22Rv1 (cell line): ENCODE measurements around the gene SLC25A17.

ENCODE experiments used
- ZFX ChIP-seq: fragments of 450-650 bp; IDR thresholded peaks from 2 replicates; pipeline ENCODE4 v1.6.1; 2017; ENCODE audit warnings: antibody characterized with exemption, borderline replicate concordance
- TF ChIP-seq, protein P1 (sequence below): fragments of 450-650 bp; IDR thresholded peaks from 2 replicates; pipeline ENCODE4 v1.5.1; 2017; ENCODE audit warnings: mild to moderate bottlenecking

DNA sequence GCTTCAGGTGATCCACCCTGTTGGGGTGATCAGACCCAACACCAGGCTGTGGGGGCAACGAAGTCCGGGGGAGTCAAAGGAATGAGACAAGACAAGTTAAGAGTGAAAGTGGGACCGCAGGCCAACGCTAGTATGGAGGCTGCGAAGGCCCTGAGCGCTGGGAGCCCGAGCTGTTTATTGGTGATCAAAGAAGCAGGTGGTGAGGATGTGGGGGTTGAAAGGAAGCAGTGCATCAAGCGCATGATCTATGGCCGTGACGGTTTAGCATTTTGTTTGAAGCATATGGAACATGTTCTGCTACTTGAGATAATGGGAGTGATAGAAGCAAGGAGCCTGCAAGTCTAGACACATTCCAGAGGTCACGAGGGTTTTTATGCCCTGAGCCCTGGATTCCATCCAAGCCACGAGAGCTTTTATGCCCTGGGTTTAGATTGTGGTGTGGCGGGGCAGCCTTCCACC lies 90.4 kb downstream of the SLC25A17 start:
- TF ChIP-seq, protein P1, sequence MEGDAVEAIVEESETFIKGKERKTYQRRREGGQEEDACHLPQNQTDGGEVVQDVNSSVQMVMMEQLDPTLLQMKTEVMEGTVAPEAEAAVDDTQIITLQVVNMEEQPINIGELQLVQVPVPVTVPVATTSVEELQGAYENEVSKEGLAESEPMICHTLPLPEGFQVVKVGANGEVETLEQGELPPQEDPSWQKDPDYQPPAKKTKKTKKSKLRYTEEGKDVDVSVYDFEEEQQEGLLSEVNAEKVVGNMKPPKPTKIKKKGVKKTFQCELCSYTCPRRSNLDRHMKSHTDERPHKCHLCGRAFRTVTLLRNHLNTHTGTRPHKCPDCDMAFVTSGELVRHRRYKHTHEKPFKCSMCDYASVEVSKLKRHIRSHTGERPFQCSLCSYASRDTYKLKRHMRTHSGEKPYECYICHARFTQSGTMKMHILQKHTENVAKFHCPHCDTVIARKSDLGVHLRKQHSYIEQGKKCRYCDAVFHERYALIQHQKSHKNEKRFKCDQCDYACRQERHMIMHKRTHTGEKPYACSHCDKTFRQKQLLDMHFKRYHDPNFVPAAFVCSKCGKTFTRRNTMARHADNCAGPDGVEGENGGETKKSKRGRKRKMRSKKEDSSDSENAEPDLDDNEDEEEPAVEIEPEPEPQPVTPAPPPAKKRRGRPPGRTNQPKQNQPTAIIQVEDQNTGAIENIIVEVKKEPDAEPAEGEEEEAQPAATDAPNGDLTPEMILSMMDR = no peak
- no peak for TF ChIP-seq ZFX
